ENCODE data around the gene MYBPC1. TPM values are rescaled to one million over a fixed set of nuclear protein-coding genes. Genes with fewer than 3 reads are reported as not detected.

Gene MYBPC1
- total and polyA plus RNA-seq, 2 of the 4 experiments (the other 2 are of a cell fraction), result not detected

DNA sequence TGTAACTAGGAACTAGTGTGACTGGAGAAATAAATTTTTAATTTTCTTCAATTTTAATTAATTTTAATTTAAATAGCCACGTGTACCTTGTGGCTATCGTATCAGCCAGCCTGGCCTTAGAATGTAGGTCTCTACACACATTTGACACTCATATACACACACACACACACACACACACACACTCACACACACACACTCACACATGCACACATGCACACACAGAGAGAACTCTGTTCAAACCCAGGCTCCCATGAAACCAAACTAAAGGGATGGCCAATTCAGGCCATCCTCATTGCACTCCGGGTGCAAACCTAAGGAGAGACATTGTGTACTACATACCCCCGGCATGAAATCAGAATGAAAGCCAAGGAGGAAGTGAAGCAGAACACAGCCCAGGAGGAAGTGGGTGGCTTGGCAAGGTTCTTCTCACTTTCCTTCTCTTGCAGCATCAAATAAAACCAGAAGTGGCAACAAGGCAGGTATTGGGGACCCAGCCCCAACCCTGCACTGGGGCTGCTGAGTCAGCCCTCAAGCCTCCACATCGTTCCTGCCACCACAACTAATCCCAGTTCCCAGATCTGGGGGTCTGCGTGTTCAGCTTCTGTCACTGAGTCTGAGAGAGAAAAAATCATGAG, 76.5 kb downstream of the MYBPC1 start:
- Histone ChIP-seq H3K4me2 (ENCODE audit: low read depth, low read length) (no peak overlapping the region), H3K4me1 (ENCODE audit: control insufficient read depth, insufficient read depth, low read length) (no peaks in the 10 kb centered on the region), H3K9me1 (ENCODE audit: insufficient read depth, low read length) (no peaks in the 10 kb centered on the region), H3K14ac (replicated peaks; ENCODE audit: low read depth, low read length) (no peak overlapping the region), H2AFZ (replicated peaks; ENCODE audit: low read length, poor library complexity) (no peak overlapping the region), H3K56ac (ENCODE audit: extremely low read depth, insufficient read depth, low read length) (no peak overlapping the region), H4K5ac (ENCODE audit: low read depth, low read length) (no peak overlapping the region), H3K18ac (ENCODE audit: low read depth, low read length) (no peak overlapping the region), H3K36me3 (ENCODE audit: control insufficient read depth, insufficient read depth, low read length) (no peaks in the 10 kb centered on the region), H3K4me3 (ENCODE audit: insufficient read depth, low read depth, low read length) (no peak overlapping the region), H2BK20ac (ENCODE audit: low read depth, low read length) (no peak overlapping the region), H3K79me1 (ENCODE audit: low read depth in 1 of 2, low read length in 2 of 2) (no peaks in the 10 kb centered on the region), H3K27me3 (ENCODE audit: control insufficient read depth, insufficient read depth, low read length) (peaks cover 6% of the 10 kb centered on the region), H3K4ac (ENCODE audit: low read depth, low read length) (no peak overlapping the region), H3K9me3 (ENCODE audit: control insufficient read depth, insufficient read depth, low read length) (no peaks in the 10 kb centered on the region), H2BK5ac (ENCODE audit: low read depth, low read length, poor library complexity, severe bottlenecking) (no peak overlapping the region), H2AK9ac (replicated peaks; ENCODE audit: low read depth, low read length, poor library complexity) (no peak overlapping the region), H2BK120ac (ENCODE audit: low read depth, low read length) (no peak overlapping the region), H3K27ac (ENCODE audit: insufficient read depth, low read length) (no peak overlapping the region), H3K23ac (ENCODE audit: low read depth, low read length) (no peak overlapping the region), H2AK5ac (ENCODE audit: low read depth, low read length) (no peak overlapping the region), H4K8ac (ENCODE audit: low read depth in 2 of 2, low read length in 2 of 2) (no peak overlapping the region), H3K9ac (ENCODE audit: low read depth, low read length) (no peak overlapping the region), H4K20me1 (ENCODE audit: insufficient read depth, low read length) (no peaks in the 10 kb centered on the region), H2BK15ac (ENCODE audit: low read depth, low read length) (no peak overlapping the region), H4K91ac (ENCODE audit: insufficient read depth, low read depth, low read length) (no peak overlapping the region)
- DNase-seq (no peak), ATAC-seq (ENCODE audit: low read depth) (no peak)
- intact Hi-C loops (cut with micrococcal nuclease) (loop anchor here (2.0 kb wide), 1 partner anchor 88 kb away; no protein-coding TSS in a partner anchor), dilution Hi-C loops (cut with HindIII; ENCODE audit: low sequenced_read_pairs, unreplicated experiment) (no loop called here), in situ Hi-C loops (cut with MboI; ENCODE audit: low sequenced_read_pairs) (no loop called here)
- 83% methylated on average over 2 of the region's 6 CpGs; no CpG with 5 or more reads in 1 of the 2 experiments for WGBS, 2 experiments (ENCODE audit: extremely low coverage in 2 of 2, insufficient read length in 1 of 2)
- TF ChIP-seq, protein P1, sequence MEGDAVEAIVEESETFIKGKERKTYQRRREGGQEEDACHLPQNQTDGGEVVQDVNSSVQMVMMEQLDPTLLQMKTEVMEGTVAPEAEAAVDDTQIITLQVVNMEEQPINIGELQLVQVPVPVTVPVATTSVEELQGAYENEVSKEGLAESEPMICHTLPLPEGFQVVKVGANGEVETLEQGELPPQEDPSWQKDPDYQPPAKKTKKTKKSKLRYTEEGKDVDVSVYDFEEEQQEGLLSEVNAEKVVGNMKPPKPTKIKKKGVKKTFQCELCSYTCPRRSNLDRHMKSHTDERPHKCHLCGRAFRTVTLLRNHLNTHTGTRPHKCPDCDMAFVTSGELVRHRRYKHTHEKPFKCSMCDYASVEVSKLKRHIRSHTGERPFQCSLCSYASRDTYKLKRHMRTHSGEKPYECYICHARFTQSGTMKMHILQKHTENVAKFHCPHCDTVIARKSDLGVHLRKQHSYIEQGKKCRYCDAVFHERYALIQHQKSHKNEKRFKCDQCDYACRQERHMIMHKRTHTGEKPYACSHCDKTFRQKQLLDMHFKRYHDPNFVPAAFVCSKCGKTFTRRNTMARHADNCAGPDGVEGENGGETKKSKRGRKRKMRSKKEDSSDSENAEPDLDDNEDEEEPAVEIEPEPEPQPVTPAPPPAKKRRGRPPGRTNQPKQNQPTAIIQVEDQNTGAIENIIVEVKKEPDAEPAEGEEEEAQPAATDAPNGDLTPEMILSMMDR (conservative IDR thresholded peaks at IDR 0.05; ENCODE audit: low read depth, low read length), result no peak
- no peak for TF ChIP-seq BHLHE40 (IDR thresholded peaks at IDR 0.05; ENCODE audit: low read depth, low read length)
- CTCF ChIA-PET, result no interaction called here
- POLR2A ChIA-PET (ENCODE audit: unreplicated experiment), result no interaction called here
- no TSS peak for BruUV-seq (replicated peaks)

Measured in IMR-90 (cell line).